Ishikawa (cell line): ENCODE measurements around the gene ACACB.

Experiments
- CEBPB ChIP-seq: IDR thresholded peaks from 2 replicates; pipeline ENCODE4 v1.6.1; 2012
- CREB1 ChIP-seq: IDR thresholded peaks from 2 replicates; pipeline ENCODE4 v1.6.1; 2012; ENCODE audit warnings: low read depth
- EGR1 ChIP-seq: IDR thresholded peaks from 2 replicates; pipeline ENCODE4 v1.6.1; 2012
- EP300 ChIP-seq: IDR thresholded peaks from 2 replicates; pipeline ENCODE4 v1.6.1; 2012; ENCODE audit warnings: borderline replicate concordance
- FOXM1 ChIP-seq: IDR thresholded peaks from 2 replicates; pipeline ENCODE4 v1.6.1; 2012; ENCODE audit warnings: low read depth, borderline replicate concordance
- MAX ChIP-seq: IDR thresholded peaks from 2 replicates; pipeline ENCODE4 v1.6.1; 2012
- NFIC ChIP-seq: IDR thresholded peaks from 2 replicates; pipeline ENCODE4 v1.6.1; 2012
- RAD21 ChIP-seq: IDR thresholded peaks from 2 replicates; pipeline ENCODE4 v1.6.1; 2012; ENCODE audit warnings: low read depth
- REST ChIP-seq: IDR thresholded peaks from 2 replicates; pipeline ENCODE4 v1.6.1; 2012; ENCODE audit warnings: low read depth, mild to moderate bottlenecking
- TAF1 ChIP-seq: IDR thresholded peaks from 2 replicates; pipeline ENCODE4 v1.6.1; 2012; ENCODE audit warnings: low read depth, mild to moderate bottlenecking
- TCF12 ChIP-seq: IDR thresholded peaks from 2 replicates; pipeline ENCODE4 v1.6.1; 2012; ENCODE audit warnings: low read depth
- TEAD4 ChIP-seq: IDR thresholded peaks from 2 replicates; pipeline ENCODE4 v1.6.1; 2012
- USF1 ChIP-seq: IDR thresholded peaks from 2 replicates; pipeline ENCODE4 v1.6.1; 2012
- YY1 ChIP-seq: IDR thresholded peaks from 2 replicates; pipeline ENCODE4 v1.6.1; 2012; ENCODE audit warnings: low read depth
- ZBTB7A ChIP-seq: IDR thresholded peaks from 2 replicates; pipeline ENCODE4 v1.6.1; 2012; ENCODE audit warnings: low read depth

ACACB gene

DNA sequence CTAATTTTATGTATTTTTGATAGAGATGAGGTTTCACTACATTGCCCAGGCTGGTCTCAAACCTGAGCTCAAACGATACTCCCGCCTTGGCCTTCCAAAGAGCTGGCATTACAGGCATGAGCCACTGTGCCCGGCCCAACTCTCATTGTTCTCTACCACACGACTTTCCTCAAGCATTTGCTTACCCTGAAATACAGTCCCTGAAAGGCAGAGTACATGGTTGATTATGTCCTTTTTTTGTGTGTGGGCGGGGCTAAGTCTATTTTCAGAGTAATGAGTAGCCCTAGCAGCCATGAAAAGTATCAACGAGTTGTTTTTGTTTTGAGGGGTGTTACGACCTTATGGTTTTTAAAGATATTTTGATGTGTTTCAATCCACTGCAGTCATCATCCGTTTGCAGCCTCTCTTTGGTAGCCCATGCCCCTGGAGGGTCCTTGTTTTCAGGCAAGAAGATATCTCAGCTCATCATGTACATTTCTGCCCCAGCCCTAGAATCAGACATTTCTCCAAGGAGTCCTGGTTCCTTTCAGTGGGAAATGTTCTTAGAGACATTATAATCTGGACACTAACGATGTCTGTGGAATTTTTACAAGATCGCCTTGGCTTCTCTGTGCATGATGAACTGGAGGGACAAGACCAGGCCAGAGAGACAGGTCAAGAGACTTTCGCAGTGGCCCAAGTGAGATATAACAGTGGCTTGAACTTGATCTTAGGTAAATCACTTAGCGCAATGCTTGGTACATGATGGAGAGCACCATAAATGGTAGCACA, 8.7 kb downstream of the ACACB start:
- no peak for TF ChIP-seq EGR1
- no peak for TF ChIP-seq TEAD4
- no peak for TF ChIP-seq FOXM1

- TF ChIP-seq RAD21 (no peak), TAF1 (no peak), CEBPB (no peak), TEAD4 (no peak), NFIC (no peak), USF1 (no peak), MAX (no peak), EP300 (no peak), ZBTB7A (no peak), REST (no peak), FOXM1 (no peak), YY1 (no peak), CREB1 (no peak), EGR1 (no peak), TCF12 (no peak)
Measured at GRCh38 chr12:109125791-109126190, 9.4 kb downstream of the ACACB start.

- no peak for TF ChIP-seq CEBPB
- no peak for TF ChIP-seq TAF1
- TF ChIP-seq ZBTB7A, result no peak
- no peak for TF ChIP-seq FOXM1
- no peak for TF ChIP-seq YY1
- TF ChIP-seq REST, result no peak
- TF ChIP-seq RAD21, result no peak
- TF ChIP-seq EP300, result no peak
- no peak for TF ChIP-seq EGR1
- no peak for TF ChIP-seq NFIC
- no peak for TF ChIP-seq CREB1
- no peak for TF ChIP-seq USF1
- TF ChIP-seq MAX, result no peak
Measured at GRCh38 chr12:109126784-109127183, 10.4 kb downstream of the ACACB start.

- no peak for TF ChIP-seq NFIC
- TF ChIP-seq FOXM1, result no peak
- TF ChIP-seq TEAD4, result no peak
- no peak for TF ChIP-seq EP300
- no peak for TF ChIP-seq CREB1
Measured at GRCh38 chr12:109127533-109128242, 11.3 kb downstream of the ACACB start.

- TF ChIP-seq USF1 (no peak), TCF12 (no peak), REST (no peak), NFIC (no peak), TAF1 (no peak), RAD21 (no peak), CEBPB (no peak), FOXM1 (no peak), EGR1 (no peak), EP300 (no peak), MAX (no peak), ZBTB7A (no peak), TEAD4 (no peak), CREB1 (no peak), YY1 (no peak)
Measured at GRCh38 chr12:109130297-109131153, 14.1 kb downstream of the ACACB start.
